ENCODE results near the gene PCMT1. TPM values are rescaled to one million over a fixed set of nuclear protein-coding genes. Genes with fewer than 3 reads are reported as not detected.
"Not testable (repeated sequence)": the region's sequence is repeated elsewhere in the genome, so short reads cannot be mapped to it uniquely, and the experiment has no call there.

Gene PCMT1
- total RNA-seq, 1 donor, result 104 TPM

GRCh38 chr6:149728499-149729234, 20.9 kb upstream of the PCMT1 start:
- Histone ChIP-seq H4K20me1 (ENCODE audit: insufficient read depth, low read length) (no peaks in the 10 kb centered on the region), H3K36me3 (ENCODE audit: insufficient read depth, low read length) (peaks cover 41% of the 10 kb centered on the region), H2AFZ (ENCODE audit: low read length) (no peak overlapping the region), H3K4me3 (ENCODE audit: insufficient read depth, low read length) (no peak overlapping the region), H3K27me3 (ENCODE audit: insufficient read depth, low read length) (no peaks in the 10 kb centered on the region), H3K9me3 (ENCODE audit: low read depth, low read length) (no peaks in the 10 kb centered on the region), H3K79me2 (ENCODE audit: insufficient read depth, low read length) (no peaks in the 10 kb centered on the region), H3K4me2 (ENCODE audit: insufficient read depth, low read length) (no peak overlapping the region), H3K4me1 (ENCODE audit: insufficient read depth, low read length) (peaks cover 3% of the 10 kb centered on the region), H3K27ac (ENCODE audit: low read depth, low read length) (no peak overlapping the region)
- DNase-seq (ENCODE audit: insufficient read length, low spot score, missing footprints), result no peak
- no peak for TF ChIP-seq CTCF (IDR thresholded peaks at IDR 0.05; ENCODE audit: extremely low read depth, low read depth, low read length)

- no peak overlapping the region for H3K27ac ChIP-seq (ENCODE audit: low read depth, low read length)
- H3K27me3 ChIP-seq (ENCODE audit: insufficient read depth, low read length), result no peaks in the 10 kb centered on the region
- H3K4me2 ChIP-seq (ENCODE audit: insufficient read depth, low read length), result no peak overlapping the region
- peaks cover 42% of the 10 kb centered on the region for H3K36me3 ChIP-seq (ENCODE audit: insufficient read depth, low read length)
- H4K20me1 ChIP-seq (ENCODE audit: insufficient read depth, low read length), result no peaks in the 10 kb centered on the region
- no peak overlapping the region for H3K4me3 ChIP-seq (ENCODE audit: insufficient read depth, low read length)
- no peaks in the 10 kb centered on the region for H3K4me1 ChIP-seq (ENCODE audit: insufficient read depth, low read length)
- H2AFZ ChIP-seq (ENCODE audit: low read length), result no peak overlapping the region
- DNase-seq (ENCODE audit: insufficient read length, low spot score, missing footprints), result no peak
- no peaks in the 10 kb centered on the region for H3K79me2 ChIP-seq (ENCODE audit: insufficient read depth, low read length)
- no peak for TF ChIP-seq CTCF (IDR thresholded peaks at IDR 0.05; ENCODE audit: extremely low read depth, low read depth, low read length)
- H3K9me3 ChIP-seq (ENCODE audit: low read depth, low read length), result no peaks in the 10 kb centered on the region
Measured at GRCh38 chr6:149729824-149730223, 19.7 kb upstream of the PCMT1 start.

- Histone ChIP-seq H3K9me3 (ENCODE audit: low read depth, low read length) (no peaks in the 10 kb centered on the region), H3K4me1 (ENCODE audit: insufficient read depth, low read length) (no peaks in the 10 kb centered on the region), H4K20me1 (ENCODE audit: insufficient read depth, low read length) (no peaks in the 10 kb centered on the region), H3K79me2 (ENCODE audit: insufficient read depth, low read length) (no peaks in the 10 kb centered on the region), H3K27me3 (ENCODE audit: insufficient read depth, low read length) (no peaks in the 10 kb centered on the region), H2AFZ (ENCODE audit: low read length) (no peak overlapping the region), H3K36me3 (ENCODE audit: insufficient read depth, low read length) (peaks cover 44% of the 10 kb centered on the region), H3K27ac (ENCODE audit: low read depth, low read length) (no peak overlapping the region), H3K4me3 (ENCODE audit: insufficient read depth, low read length) (no peak overlapping the region), H3K4me2 (ENCODE audit: insufficient read depth, low read length) (no peak overlapping the region)
- TF ChIP-seq CTCF (IDR thresholded peaks at IDR 0.05; ENCODE audit: extremely low read depth, low read depth, low read length), result no peak
- DNase-seq (ENCODE audit: insufficient read length, low spot score, missing footprints), result no peak
Measured at GRCh38 chr6:149733089-149733720, 16.3 kb upstream of the PCMT1 start.

- Histone ChIP-seq H3K79me2 (ENCODE audit: insufficient read depth, low read length) (no peaks in the 10 kb centered on the region), H3K4me1 (ENCODE audit: insufficient read depth, low read length) (no peaks in the 10 kb centered on the region), H3K27me3 (ENCODE audit: insufficient read depth, low read length) (no peaks in the 10 kb centered on the region), H3K4me2 (ENCODE audit: insufficient read depth, low read length) (no peak overlapping the region), H3K9me3 (ENCODE audit: low read depth, low read length) (no peaks in the 10 kb centered on the region), H4K20me1 (ENCODE audit: insufficient read depth, low read length) (no peaks in the 10 kb centered on the region), H3K27ac (ENCODE audit: low read depth, low read length) (no peak overlapping the region), H3K4me3 (ENCODE audit: insufficient read depth, low read length) (no peak overlapping the region), H2AFZ (ENCODE audit: low read length) (no peak overlapping the region), H3K36me3 (ENCODE audit: insufficient read depth, low read length) (peaks cover 39% of the 10 kb centered on the region)
- no peak for TF ChIP-seq CTCF (IDR thresholded peaks at IDR 0.05; ENCODE audit: extremely low read depth, low read depth, low read length)
- no peak for DNase-seq (ENCODE audit: insufficient read length, low spot score, missing footprints)
Measured at GRCh38 chr6:149734915-149735314, 14.6 kb upstream of the PCMT1 start.

GRCh38 chr6:149745252-149745651, 4.3 kb upstream of the PCMT1 start:
- H2AFZ ChIP-seq (ENCODE audit: low read length); DNase-seq (ENCODE audit: insufficient read length, low spot score, missing footprints); H4K20me1 ChIP-seq (ENCODE audit: insufficient read depth, low read length); H3K4me1 ChIP-seq (ENCODE audit: insufficient read depth, low read length); H3K9me3 ChIP-seq (ENCODE audit: low read depth, low read length); H3K27me3 ChIP-seq (ENCODE audit: insufficient read depth, low read length); H3K27ac ChIP-seq (ENCODE audit: low read depth, low read length): not testable (repeated sequence)
- Histone ChIP-seq H3K79me2 (ENCODE audit: insufficient read depth, low read length) (peaks cover 24% of the 10 kb centered on the region), H3K4me3 (ENCODE audit: insufficient read depth, low read length) (peak overlapping the region; percentile 90), H3K4me2 (ENCODE audit: insufficient read depth, low read length) (peak overlapping the region; percentile 91), H3K36me3 (ENCODE audit: insufficient read depth, low read length) (peaks cover 21% of the 10 kb centered on the region)

Data from osteoblast (primary cell).